ENCODE data around the gene LIG3. TPM values are rescaled to one million over a fixed set of nuclear protein-coding genes. Genes with fewer than 3 reads are reported as not detected.

LIG3 gene
- total RNA-seq, 1 donor from 2014 or later = 30.7 TPM

DNA sequence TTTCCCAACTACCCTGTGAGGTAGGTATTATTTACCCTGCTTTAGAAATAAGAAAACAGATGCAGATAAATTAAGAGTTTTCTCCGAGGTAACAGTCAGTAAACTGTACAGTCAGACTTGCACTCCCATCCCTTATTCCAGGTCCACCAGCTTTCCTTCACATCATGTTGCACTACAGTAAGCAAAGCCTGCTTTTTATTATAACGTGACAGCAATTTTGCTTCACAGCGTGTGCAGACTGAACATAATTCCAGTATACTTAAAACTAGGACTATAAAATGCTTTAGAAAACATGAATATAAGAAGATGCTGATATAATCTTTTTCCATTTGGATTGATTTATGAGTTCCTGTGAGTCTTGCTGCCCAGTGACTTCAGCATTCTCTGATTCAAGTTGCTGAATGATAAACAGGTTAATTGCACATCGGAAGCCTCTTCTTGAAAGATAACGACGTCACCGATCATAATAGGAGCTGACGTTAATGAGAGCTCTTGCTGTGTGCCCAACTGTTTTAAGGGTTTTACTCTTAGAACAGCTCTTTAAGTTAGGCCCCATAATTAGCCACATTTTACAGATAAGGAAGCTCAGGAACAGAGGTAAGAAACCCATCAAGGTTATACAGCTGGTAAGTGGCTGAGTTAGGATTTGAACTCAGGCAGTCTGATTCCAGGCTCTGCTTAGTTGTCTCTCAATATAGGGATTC, 1.4 kb downstream of the LIG3 start:
- Histone ChIP-seq H3K36me3 (ENCODE audit: insufficient read depth, low read length) (peaks cover 4% of the 10 kb centered on the region), H3K4me3 (ENCODE audit: insufficient read depth, low read depth, low read length) (peak overlapping the region; percentile 84), H3K79me2 (ENCODE audit: insufficient read depth, low read length) (peaks cover 44% of the 10 kb centered on the region), H3K27me3 (ENCODE audit: insufficient read depth, low read length) (no peaks in the 10 kb centered on the region), H3K27ac (ENCODE audit: low read depth, low read length) (peak overlapping the region; percentile 99), H3K9ac (ENCODE audit: low read length) (peak overlapping the region; percentile 100), H4K20me1 (ENCODE audit: insufficient read depth, low read length) (no peaks in the 10 kb centered on the region), H3K4me1 (ENCODE audit: insufficient read depth, low read length) (peaks cover 14% of the 10 kb centered on the region), H3K9me3 (ENCODE audit: insufficient read depth, low read depth, low read length) (no peaks in the 10 kb centered on the region), H3K4me2 (ENCODE audit: low read length) (peak overlapping the region; percentile 89), H2AFZ (ENCODE audit: low read depth, low read length) (no peak overlapping the region)
- DNase-seq (ENCODE audit: low read depth) = peak; percentile 38
- H3K4me3 Mint-ChIP-seq (ENCODE audit: unreplicated experiment) = peak overlapping the region; percentile 96
- no peak for TF ChIP-seq EZH2 (IDR thresholded peaks at IDR 0.05; ENCODE audit: insufficient read depth, low read length)
- TF ChIP-seq, protein P1, sequence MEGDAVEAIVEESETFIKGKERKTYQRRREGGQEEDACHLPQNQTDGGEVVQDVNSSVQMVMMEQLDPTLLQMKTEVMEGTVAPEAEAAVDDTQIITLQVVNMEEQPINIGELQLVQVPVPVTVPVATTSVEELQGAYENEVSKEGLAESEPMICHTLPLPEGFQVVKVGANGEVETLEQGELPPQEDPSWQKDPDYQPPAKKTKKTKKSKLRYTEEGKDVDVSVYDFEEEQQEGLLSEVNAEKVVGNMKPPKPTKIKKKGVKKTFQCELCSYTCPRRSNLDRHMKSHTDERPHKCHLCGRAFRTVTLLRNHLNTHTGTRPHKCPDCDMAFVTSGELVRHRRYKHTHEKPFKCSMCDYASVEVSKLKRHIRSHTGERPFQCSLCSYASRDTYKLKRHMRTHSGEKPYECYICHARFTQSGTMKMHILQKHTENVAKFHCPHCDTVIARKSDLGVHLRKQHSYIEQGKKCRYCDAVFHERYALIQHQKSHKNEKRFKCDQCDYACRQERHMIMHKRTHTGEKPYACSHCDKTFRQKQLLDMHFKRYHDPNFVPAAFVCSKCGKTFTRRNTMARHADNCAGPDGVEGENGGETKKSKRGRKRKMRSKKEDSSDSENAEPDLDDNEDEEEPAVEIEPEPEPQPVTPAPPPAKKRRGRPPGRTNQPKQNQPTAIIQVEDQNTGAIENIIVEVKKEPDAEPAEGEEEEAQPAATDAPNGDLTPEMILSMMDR (IDR thresholded peaks at IDR 0.05; ENCODE audit: insufficient read depth, low read depth, low read length) = no peak
- H3K4me1 Mint-ChIP-seq (ENCODE audit: low read depth, unreplicated experiment) = peaks cover 11% of the 10 kb centered on the region
- FAIRE-seq = no peak
- peak overlapping the region; percentile 94 for H3K27ac Mint-ChIP-seq (ENCODE audit: unreplicated experiment)
- H3K36me3 Mint-ChIP-seq (ENCODE audit: low read depth, unreplicated experiment) = peaks cover 8% of the 10 kb centered on the region
- no peaks in the 10 kb centered on the region for H3K9me3 Mint-ChIP-seq (ENCODE audit: unreplicated experiment)
- H3K27me3 Mint-ChIP-seq (ENCODE audit: low read depth, unreplicated experiment) = no peaks in the 10 kb centered on the region

DNA sequence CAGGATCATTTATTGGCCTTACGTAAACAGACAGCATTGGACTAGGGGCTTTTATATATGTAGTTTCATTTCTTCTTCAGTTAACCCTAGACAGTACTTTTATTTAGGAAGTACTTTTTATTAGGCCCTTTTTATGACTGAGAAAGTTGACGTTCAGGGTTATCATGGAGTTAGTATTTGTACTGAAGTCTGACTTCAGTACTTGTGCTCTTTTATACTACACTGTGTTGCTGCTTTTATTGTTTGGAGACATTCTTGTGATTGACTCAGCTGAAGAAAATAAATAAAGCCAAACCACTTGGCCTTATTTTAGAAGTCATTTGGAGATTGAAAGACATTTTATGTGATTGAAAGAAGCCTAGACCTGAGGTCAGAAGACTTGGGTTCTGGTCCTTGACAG, 6.9 kb downstream of the LIG3 start:
- Histone ChIP-seq H3K4me1 (ENCODE audit: insufficient read depth, low read length) (no peaks in the 10 kb centered on the region), H3K27ac (ENCODE audit: low read depth, low read length) (no peak overlapping the region), H3K36me3 (ENCODE audit: insufficient read depth, low read length) (peaks cover 26% of the 10 kb centered on the region), H4K20me1 (ENCODE audit: insufficient read depth, low read length) (no peaks in the 10 kb centered on the region), H2AFZ (ENCODE audit: low read depth, low read length) (no peak overlapping the region), H3K27me3 (ENCODE audit: insufficient read depth, low read length) (no peaks in the 10 kb centered on the region), H3K4me2 (ENCODE audit: low read length) (no peak overlapping the region), H3K79me2 (ENCODE audit: insufficient read depth, low read length) (peaks cover 31% of the 10 kb centered on the region), H3K9ac (ENCODE audit: low read length) (no peak overlapping the region), H3K4me3 (ENCODE audit: insufficient read depth, low read depth, low read length) (no peak overlapping the region), H3K9me3 (ENCODE audit: insufficient read depth, low read depth, low read length) (no peaks in the 10 kb centered on the region)
- Mint-ChIP-seq H3K4me1 (ENCODE audit: low read depth, unreplicated experiment) (peaks cover 4% of the 10 kb centered on the region), H3K36me3 (ENCODE audit: low read depth, unreplicated experiment) (peaks cover 16% of the 10 kb centered on the region), H3K27ac (ENCODE audit: unreplicated experiment) (no peak overlapping the region), H3K4me3 (ENCODE audit: unreplicated experiment) (no peak overlapping the region), H3K27me3 (ENCODE audit: low read depth, unreplicated experiment) (no peaks in the 10 kb centered on the region), H3K9me3 (ENCODE audit: unreplicated experiment) (no peaks in the 10 kb centered on the region)
- DNase-seq (ENCODE audit: low read depth) (no peak), FAIRE-seq (no peak)
- TF ChIP-seq EZH2 (IDR thresholded peaks at IDR 0.05; ENCODE audit: insufficient read depth, low read length) = no peak
- TF ChIP-seq, protein P1 (IDR thresholded peaks at IDR 0.05; ENCODE audit: insufficient read depth, low read depth, low read length) = no peak

DNA sequence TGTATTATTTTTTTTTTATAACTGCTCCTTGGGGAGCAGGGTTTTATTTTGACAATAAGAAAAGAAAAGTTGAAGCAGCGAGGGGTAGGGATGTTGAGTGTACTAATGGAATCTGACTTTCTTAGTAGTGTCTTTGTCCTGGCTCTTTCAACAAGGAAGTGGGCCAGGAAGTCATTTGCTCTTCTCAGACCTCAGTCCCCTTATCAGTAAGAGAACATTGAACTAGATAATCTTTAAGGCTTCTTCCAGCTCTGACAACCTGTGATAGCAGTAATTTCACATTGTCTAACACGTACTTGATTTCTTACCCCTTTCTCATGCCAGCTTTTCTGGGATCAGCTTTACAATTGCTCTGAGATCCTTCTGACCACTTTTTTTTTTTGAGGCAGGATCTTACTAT, 8.3 kb downstream of the LIG3 start:
- H3K27me3 Mint-ChIP-seq (ENCODE audit: low read depth, unreplicated experiment) = no peaks in the 10 kb centered on the region
- Histone ChIP-seq H3K27me3 (ENCODE audit: insufficient read depth, low read length) (no peaks in the 10 kb centered on the region), H3K9me3 (ENCODE audit: insufficient read depth, low read depth, low read length) (no peaks in the 10 kb centered on the region), H3K4me1 (ENCODE audit: insufficient read depth, low read length) (no peaks in the 10 kb centered on the region), H2AFZ (ENCODE audit: low read depth, low read length) (no peak overlapping the region), H3K36me3 (ENCODE audit: insufficient read depth, low read length) (peaks cover 35% of the 10 kb centered on the region), H4K20me1 (ENCODE audit: insufficient read depth, low read length) (no peaks in the 10 kb centered on the region), H3K9ac (ENCODE audit: low read length) (no peak overlapping the region), H3K4me3 (ENCODE audit: insufficient read depth, low read depth, low read length) (no peak overlapping the region), H3K79me2 (ENCODE audit: insufficient read depth, low read length) (peaks cover 18% of the 10 kb centered on the region), H3K4me2 (ENCODE audit: low read length) (no peak overlapping the region), H3K27ac (ENCODE audit: low read depth, low read length) (no peak overlapping the region)
- no peak overlapping the region for H3K27ac Mint-ChIP-seq (ENCODE audit: unreplicated experiment)
- H3K9me3 Mint-ChIP-seq (ENCODE audit: unreplicated experiment) = no peaks in the 10 kb centered on the region
- peaks cover 4% of the 10 kb centered on the region for H3K4me1 Mint-ChIP-seq (ENCODE audit: low read depth, unreplicated experiment)
- FAIRE-seq (no peak), DNase-seq (ENCODE audit: low read depth) (no peak)
- H3K36me3 Mint-ChIP-seq (ENCODE audit: low read depth, unreplicated experiment) = peaks cover 19% of the 10 kb centered on the region
- TF ChIP-seq EZH2 (IDR thresholded peaks at IDR 0.05; ENCODE audit: insufficient read depth, low read length) = no peak
- TF ChIP-seq, protein P1 (IDR thresholded peaks at IDR 0.05; ENCODE audit: insufficient read depth, low read depth, low read length) = no peak
- no peak overlapping the region for H3K4me3 Mint-ChIP-seq (ENCODE audit: unreplicated experiment)
